HepG2 (cell line): ENCODE measurements around the gene ARRDC4. TPM values are rescaled to one million over a fixed set of nuclear protein-coding genes. Genes with fewer than 3 reads are reported as not detected.
A peak's percentile ranks its signal among the peaks of the same experiment; 100 is the strongest.

Source experiments
- ATM ChIP-seq: fragments of 450-650 bp; IDR thresholded peaks from 2 replicates; pipeline ENCODE4 v1.7.1; 2017; ENCODE audit warnings: mild to moderate bottlenecking, borderline replicate concordance
- CCDC6 ChIP-seq: sonication (generic); formaldehyde crosslinking; IDR thresholded peaks from 2 replicates; pipeline ENCODE4 v1.8.1; 2022; ENCODE audit warnings: mild to moderate bottlenecking, missing genetic modification reagents, moderate library complexity
- EEA1 ChIP-seq: sonication (generic); formaldehyde crosslinking; IDR thresholded peaks from 2 replicates; pipeline ENCODE4 v1.5.1; 2020; ENCODE audit warnings: mild to moderate bottlenecking, missing genetic modification reagents, borderline replicate concordance
- ELF4 ChIP-seq: sonication (generic); formaldehyde crosslinking; IDR thresholded peaks from 2 replicates; pipeline ENCODE4 v1.5.0; 2020; ENCODE audit warnings: missing genetic modification reagents, mild to moderate bottlenecking, moderate library complexity, borderline replicate concordance
- EZH2 ChIP-seq: conservative IDR thresholded peaks from 2 replicates; pipeline ENCODE4 v1.6.1; 2012; ENCODE audit warnings: mild to moderate bottlenecking, low read depth, low read length, moderate library complexity
- FOXC1 ChIP-seq: sonication (generic); formaldehyde crosslinking; IDR thresholded peaks from 2 replicates; pipeline ENCODE4 v1.8.0; 2022; ENCODE audit warnings: mild to moderate bottlenecking, missing genetic modification reagents, borderline replicate concordance
- HNF4G ChIP-seq, 2 experiments: sonication (generic) in 1 of 2; formaldehyde crosslinking in 1 of 2; IDR thresholded peaks; 2 replicates each; pipeline versions ENCODE4 v1.4.0 to v1.6.1; 2011 to 2020; ENCODE audit warnings: borderline replicate concordance in 2 of 2, low read depth in 2 of 2, mild to moderate bottlenecking in 2 of 2, low read length in 1 of 2, missing genetic modification reagents in 1 of 2, moderate library complexity in 1 of 2
- MEIS1 ChIP-seq: sonication (generic); formaldehyde crosslinking; IDR thresholded peaks from 2 replicates; pipeline ENCODE4 v1.9.0; 2021; ENCODE audit warnings: mild to moderate bottlenecking, missing genetic modification reagents, moderate library complexity, borderline replicate concordance
- NR3C1 ChIP-seq: sonication (generic); formaldehyde crosslinking; IDR thresholded peaks from 2 replicates; pipeline ENCODE4 v1.4.0; 2020; ENCODE audit warnings: missing genetic modification reagents
- PRMT3 ChIP-seq: sonication (generic); formaldehyde crosslinking; IDR thresholded peaks from 2 replicates; pipeline ENCODE4 v1.8.1; 2022; ENCODE audit warnings: low read depth, mild to moderate bottlenecking, moderate library complexity, missing genetic modification reagents, borderline replicate concordance
- RBFOX2 ChIP-seq: fragments of 200-400 bp; formaldehyde crosslinking; IDR thresholded peaks from 2 replicates; pipeline ENCODE4 v1.6.1; 2017; ENCODE audit warnings: low read depth, mild to moderate bottlenecking, low read length
- SATB2 ChIP-seq: sonication (generic); formaldehyde crosslinking; IDR thresholded peaks from 2 replicates; pipeline ENCODE4 v1.5.0; 2020; ENCODE audit warnings: missing genetic modification reagents
- SRSF1 ChIP-seq: fragments of 200-400 bp; formaldehyde crosslinking; optimal IDR thresholded peaks from 2 replicates; pipeline ENCODE3; 2017; ENCODE audit warnings: mild to moderate bottlenecking, low read depth, low read length, moderate library complexity
- STAT5B ChIP-seq: sonication (generic); formaldehyde crosslinking; IDR thresholded peaks from 2 replicates; pipeline ENCODE4 v1.4.0; 2020; ENCODE audit warnings: missing genetic modification reagents
- ZFP90 ChIP-seq: sonication (generic); formaldehyde crosslinking; IDR thresholded peaks from 2 replicates; pipeline ENCODE4 v1.8.0; 2022; ENCODE audit warnings: missing genetic modification reagents, mild to moderate bottlenecking, inconsistent platforms, borderline replicate concordance
- ZFYVE20 ChIP-seq: sonication (generic); formaldehyde crosslinking; IDR thresholded peaks from 2 replicates; pipeline ENCODE4 v1.8.0; 2023; ENCODE audit warnings: low read depth, mild to moderate bottlenecking, moderate library complexity, missing genetic modification reagents, borderline replicate concordance
- ZNF101 ChIP-seq: sonication (generic); formaldehyde crosslinking; IDR thresholded peaks from 2 replicates; pipeline ENCODE4 v1.4.0; 2020; ENCODE audit warnings: mild to moderate bottlenecking, low read depth, missing genetic modification reagents, borderline replicate concordance
- ZNF552 ChIP-seq: sonication (generic); formaldehyde crosslinking; IDR thresholded peaks from 2 replicates; pipeline ENCODE4 v1.9.0; 2022; ENCODE audit warnings: missing genetic modification reagents, mild to moderate bottlenecking, borderline replicate concordance
- ZNF564 ChIP-seq: sonication (generic); formaldehyde crosslinking; IDR thresholded peaks from 2 replicates; pipeline ENCODE4 v1.8.1; 2023; ENCODE audit warnings: mild to moderate bottlenecking, missing genetic modification reagents
- ZNF772 ChIP-seq: sonication (generic); formaldehyde crosslinking; IDR thresholded peaks from 2 replicates; pipeline ENCODE4 v1.5.0; 2020; ENCODE audit warnings: mild to moderate bottlenecking, missing genetic modification reagents
- polyA plus RNA-seq, 8 experiments: library from polyadenylated mRNA; depleted of rRNA in 3 of 8; stranded (reverse) in 7 of 8; unstranded in 1 of 8; fragments of >200 nt; fragmentation: Illumina TruSeq in 4 of 8; extraction: Trizol in 4 of 8; gene quantifications; 2 replicates each; pipeline versions ENCODE4 v1.2.1 to v1.2.3, GENCODE V29; 2011 to 2016; ENCODE audit warnings: low read depth in 4 of 8, missing spikeins in 1 of 8, mixed read lengths in 1 of 8; ENCODE audit not compliant: insufficient read depth in 1 of 8
- total RNA-seq, 5 experiments: library from RNA; depleted of rRNA; stranded (reverse); fragments of >200 nt; fragmentation: Illumina TruSeq; extraction: Trizol; gene quantifications; 2 replicates each; pipeline ENCODE4 v1.2.3, GENCODE V29; 2016; ENCODE audit warnings: low read depth in 1 of 5
- TF ChIP-seq, protein P1 (sequence below): sonication (generic); IDR thresholded peaks from 2 replicates; pipeline ENCODE4 v1.6.1; 2016; ENCODE audit warnings: low read depth, borderline replicate concordance
- TF ChIP-seq, protein P2 (sequence below): sonication (generic); formaldehyde crosslinking; IDR thresholded peaks from 2 replicates; pipeline ENCODE4 v1.5.0; 2020; ENCODE audit warnings: mild to moderate bottlenecking, missing genetic modification reagents
- TF ChIP-seq, protein P3 (sequence below): fragments of 450-650 bp; IDR thresholded peaks from 2 replicates; pipeline ENCODE4 v1.6.1; 2016
- TF ChIP-seq, protein P4 (sequence below): sonication (generic); formaldehyde crosslinking; IDR thresholded peaks from 2 replicates; pipeline ENCODE4 v1.4.0; 2020; ENCODE audit warnings: missing genetic modification reagents

ARRDC4 gene
- total and polyA plus RNA-seq, 2 of the 13 experiments (the other 11 are each of a cell fraction or from before 2014, with no cell fraction given) = 1.5 to 2.5 TPM

- TF ChIP-seq ZNF552 (no peak), EZH2 (no peak), ZFP90 (no peak), ATM (no peak; the same call in 1 of the 2 replicates), CCDC6 (peak; percentile 78), EEA1 (0 out of 2 replicates have a peak, but pooled peaks have one; percentile 27), MEIS1 (peak; percentile 68; the same call in 1 of the 2 replicates), SATB2 (CRISPR knock-in tag) (no peak), PRMT3 (CRISPR knock-in tag) (no peak), HNF4G (IDR thresholded peaks at IDR 0.05; ENCODE audit: borderline replicate concordance, low read depth, low read length) (no peak), HNF4G (CRISPR knock-in tag; IDR thresholded peaks at IDR 0.05; ENCODE audit: borderline replicate concordance, low read depth) (no peak), ZFYVE20 (no peak), ELF4 (CRISPR knock-in tag) (no peak), FOXC1 (CRISPR knock-in tag) (0 out of 2 replicates have a peak, but pooled peaks have one; percentile 38), SRSF1 (peak; percentile 88), NR3C1 (CRISPR knock-in tag) (no peak), ZNF772 (peak; percentile 72; the same call in 1 of the 2 replicates), STAT5B (CRISPR knock-in tag) (no peak), ZNF101 (no peak), RBFOX2 (no peak), ZNF564 (no peak)
- TF ChIP-seq, protein P1, sequence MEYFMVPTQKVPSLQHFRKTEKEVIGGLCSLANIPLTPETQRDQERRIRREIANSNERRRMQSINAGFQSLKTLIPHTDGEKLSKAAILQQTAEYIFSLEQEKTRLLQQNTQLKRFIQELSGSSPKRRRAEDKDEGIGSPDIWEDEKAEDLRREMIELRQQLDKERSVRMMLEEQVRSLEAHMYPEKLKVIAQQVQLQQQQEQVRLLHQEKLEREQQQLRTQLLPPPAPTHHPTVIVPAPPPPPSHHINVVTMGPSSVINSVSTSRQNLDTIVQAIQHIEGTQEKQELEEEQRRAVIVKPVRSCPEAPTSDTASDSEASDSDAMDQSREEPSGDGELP = peak; percentile 40; the same call in 1 of the 2 replicates
- TF ChIP-seq, protein P2, sequence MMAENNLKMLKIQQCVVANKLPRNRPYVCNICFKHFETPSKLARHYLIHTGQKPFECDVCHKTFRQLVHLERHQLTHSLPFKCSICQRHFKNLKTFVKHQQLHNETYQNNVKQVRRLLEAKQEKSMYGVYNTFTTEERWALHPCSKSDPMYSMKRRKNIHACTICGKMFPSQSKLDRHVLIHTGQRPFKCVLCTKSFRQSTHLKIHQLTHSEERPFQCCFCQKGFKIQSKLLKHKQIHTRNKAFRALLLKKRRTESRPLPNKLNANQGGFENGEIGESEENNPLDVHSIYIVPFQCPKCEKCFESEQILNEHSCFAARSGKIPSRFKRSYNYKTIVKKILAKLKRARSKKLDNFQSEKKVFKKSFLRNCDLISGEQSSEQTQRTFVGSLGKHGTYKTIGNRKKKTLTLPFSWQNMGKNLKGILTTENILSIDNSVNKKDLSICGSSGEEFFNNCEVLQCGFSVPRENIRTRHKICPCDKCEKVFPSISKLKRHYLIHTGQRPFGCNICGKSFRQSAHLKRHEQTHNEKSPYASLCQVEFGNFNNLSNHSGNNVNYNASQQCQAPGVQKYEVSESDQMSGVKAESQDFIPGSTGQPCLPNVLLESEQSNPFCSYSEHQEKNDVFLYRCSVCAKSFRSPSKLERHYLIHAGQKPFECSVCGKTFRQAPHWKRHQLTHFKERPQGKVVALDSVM (CRISPR knock-in tag) = no peak
- TF ChIP-seq, protein P3, sequence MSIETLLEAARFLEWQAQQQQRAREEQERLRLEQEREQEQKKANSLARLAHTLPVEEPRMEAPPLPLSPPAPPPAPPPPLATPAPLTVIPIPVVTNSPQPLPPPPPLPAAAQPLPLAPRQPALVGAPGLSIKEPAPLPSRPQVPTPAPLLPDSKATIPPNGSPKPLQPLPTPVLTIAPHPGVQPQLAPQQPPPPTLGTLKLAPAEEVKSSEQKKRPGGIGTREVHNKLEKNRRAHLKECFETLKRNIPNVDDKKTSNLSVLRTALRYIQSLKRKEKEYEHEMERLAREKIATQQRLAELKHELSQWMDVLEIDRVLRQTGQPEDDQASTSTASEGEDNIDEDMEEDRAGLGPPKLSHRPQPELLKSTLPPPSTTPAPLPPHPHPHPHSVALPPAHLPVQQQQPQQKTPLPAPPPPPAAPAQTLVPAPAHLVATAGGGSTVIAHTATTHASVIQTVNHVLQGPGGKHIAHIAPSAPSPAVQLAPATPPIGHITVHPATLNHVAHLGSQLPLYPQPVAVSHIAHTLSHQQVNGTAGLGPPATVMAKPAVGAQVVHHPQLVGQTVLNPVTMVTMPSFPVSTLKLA = peak; percentile 97
- TF ChIP-seq, protein P4, sequence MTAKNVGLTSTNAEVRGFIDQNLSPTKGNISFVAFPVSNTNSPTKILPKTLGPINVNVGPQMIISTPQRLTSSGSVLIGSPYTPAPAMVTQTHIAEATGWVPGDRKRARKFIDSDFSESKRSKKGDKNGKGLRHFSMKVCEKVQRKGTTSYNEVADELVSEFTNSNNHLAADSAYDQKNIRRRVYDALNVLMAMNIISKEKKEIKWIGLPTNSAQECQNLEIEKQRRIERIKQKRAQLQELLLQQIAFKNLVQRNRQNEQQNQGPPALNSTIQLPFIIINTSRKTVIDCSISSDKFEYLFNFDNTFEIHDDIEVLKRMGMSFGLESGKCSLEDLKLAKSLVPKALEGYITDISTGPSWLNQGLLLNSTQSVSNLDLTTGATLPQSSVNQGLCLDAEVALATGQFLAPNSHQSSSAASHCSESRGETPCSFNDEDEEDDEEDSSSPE (CRISPR knock-in tag) = no peak
These were observed at the start of gene ARRDC4 (continued) for GRCh38 chr15:97960364-97961066.
